CD14-positive monocyte (primary cell): ENCODE data around the gene VTI1B. TPM values are rescaled to one million over a fixed set of nuclear protein-coding genes. Genes with fewer than 3 reads are reported as not detected.

Source experiments
- DNase-seq, 3 donors: peaks; one replicate each; pipeline ENCODE4 v3.0.0-alpha.2; 2011 to 2022
- H2AFZ ChIP-seq: 2 replicates; pipeline ENCODE4 v1.6.0; 2012; ENCODE audit warnings: mild to moderate bottlenecking, low read depth, low read length, inconsistent platforms; ENCODE audit not compliant: insufficient read depth, poor library complexity, severe bottlenecking
- H3K27ac ChIP-seq, 2 donors: 1 replicate in 1 of 2; 2 replicates in 1 of 2; pipeline ENCODE4 v1.5.1; 2012 to 2013; ENCODE audit warnings: low read length in 2 of 2, control low read depth in 1 of 2, inconsistent platforms in 1 of 2, low read depth in 1 of 2, mild to moderate bottlenecking in 1 of 2
- H3K27me3 ChIP-seq, 2 donors: one replicate each; pipeline versions ENCODE4 v1.6.0 to v1.6.1; 2011 to 2013; ENCODE audit warnings: low read length in 2 of 2; ENCODE audit not compliant: control insufficient read depth in 2 of 2, insufficient read depth in 2 of 2
- H3K36me3 ChIP-seq, 2 donors: replicated peaks in 1 of 2; 1 replicate in 1 of 2; 2 replicates in 1 of 2; pipeline versions ENCODE4 v1.5.1 to v1.6.1; 2012 to 2013; ENCODE audit warnings: low read length in 2 of 2, control low read depth in 1 of 2, inconsistent platforms in 1 of 2, mild to moderate bottlenecking in 1 of 2; ENCODE audit not compliant: insufficient read depth in 2 of 2, control insufficient read depth in 1 of 2
- H3K4me1 ChIP-seq, 2 donors: 1 replicate in 1 of 2; 2 replicates in 1 of 2; pipeline versions ENCODE4 v1.5.1 to v1.6.1; 2012 to 2013; ENCODE audit warnings: low read length in 2 of 2, control low read depth in 1 of 2, inconsistent platforms in 1 of 2, mild to moderate bottlenecking in 1 of 2, moderate library complexity in 1 of 2; ENCODE audit not compliant: insufficient read depth in 2 of 2, control insufficient read depth in 1 of 2
- H3K4me2 ChIP-seq: replicated peaks from 2 replicates; pipeline ENCODE3; 2012; ENCODE audit warnings: low read length, moderate library complexity, mild to moderate bottlenecking; ENCODE audit not compliant: poor library complexity, severe bottlenecking; ENCODE audit errors: extremely low read depth
- H3K4me3 ChIP-seq, 3 experiments: fragments of 200-600 bp in 1 of 3; sonication (generic) in 1 of 3; replicated peaks in 1 of 3; 1 replicate in 2 of 3; 2 replicates in 1 of 3; pipeline ENCODE4 v1.5.1; 2011 to 2013; ENCODE audit warnings: low read length in 3 of 3, mild to moderate bottlenecking in 3 of 3, control low read depth in 2 of 3, low read depth in 2 of 3, inconsistent platforms in 1 of 3, moderate library complexity in 1 of 3
- H3K79me2 ChIP-seq: 2 replicates; pipeline ENCODE4 v1.6.0; 2012; ENCODE audit warnings: mild to moderate bottlenecking, control low read depth, inconsistent platforms, low read length, moderate library complexity; ENCODE audit not compliant: insufficient read depth
- H3K9ac ChIP-seq: 2 replicates; pipeline ENCODE4 v1.6.0; 2017; ENCODE audit warnings: low read length, mild to moderate bottlenecking; ENCODE audit not compliant: insufficient read depth, poor library complexity, severe bottlenecking
- H3K9me3 ChIP-seq, 2 donors: replicated peaks in 1 of 2; 1 replicate in 1 of 2; 2 replicates in 1 of 2; pipeline versions ENCODE4 v1.5.1 to v1.6.1; 2012 to 2013; ENCODE audit warnings: low read length in 2 of 2, control low read depth in 1 of 2; ENCODE audit not compliant: control insufficient read depth in 1 of 2, insufficient read depth in 1 of 2
- H4K20me1 ChIP-seq: 2 replicates; pipeline ENCODE4 v1.6.0; 2012; ENCODE audit warnings: mild to moderate bottlenecking, low read length, control low read depth, moderate library complexity; ENCODE audit not compliant: insufficient read depth
- H3K27ac Mint-ChIP-seq, 7 donors: one replicate each; pipeline ENCODE4 v1.8.0; 2020; ENCODE audit warnings: mild to moderate bottlenecking in 7 of 7, mixed read lengths in 7 of 7, moderate library complexity in 6 of 7, inconsistent platforms in 2 of 7
- H3K27me3 Mint-ChIP-seq, 3 donors: one replicate each; pipeline ENCODE4 v1.8.0; 2021 to 2022; ENCODE audit warnings: low read depth in 3 of 3, mild to moderate bottlenecking in 3 of 3, mixed read lengths in 3 of 3, moderate library complexity in 3 of 3, inconsistent platforms in 1 of 3
- H3K36me3 Mint-ChIP-seq, 2 donors: one replicate each; pipeline ENCODE4 v1.8.0; 2020; ENCODE audit warnings: mixed read lengths in 2 of 2, inconsistent platforms in 1 of 2, mild to moderate bottlenecking in 1 of 2
- H3K4me1 Mint-ChIP-seq: one replicate; pipeline ENCODE4 v1.8.0; 2020; ENCODE audit warnings: mild to moderate bottlenecking, mixed read lengths
- H3K4me3 Mint-ChIP-seq, 2 donors: one replicate each; pipeline ENCODE4 v1.8.0; 2020; ENCODE audit warnings: mild to moderate bottlenecking in 2 of 2, mixed read lengths in 2 of 2, moderate library complexity in 1 of 2
- H3K9me3 Mint-ChIP-seq, 7 donors: one replicate each; pipeline ENCODE4 v1.8.0; 2020 to 2022; ENCODE audit warnings: mixed read lengths in 7 of 7, mild to moderate bottlenecking in 6 of 7, moderate library complexity in 6 of 7, inconsistent platforms in 2 of 7
- CTCF ChIP-seq: fragments of 200-600 bp; IDR thresholded peaks from one replicate; pipeline ENCODE4 v1.8.0; 2022; ENCODE audit warnings: antibody characterized with exemption, mild to moderate bottlenecking
- WGBS: methylation state at CpG from one replicate; pipeline ENCODE4 v1.1.5; 2013; ENCODE audit warnings: missing lambda C conversion rate; ENCODE audit not compliant: insufficient coverage; 5-methylcytosine and 5-hydroxymethylcytosine counted together
- intact Hi-C, 2 donors: fragments of 100-400 bp; cut with micrococcal nuclease; formaldehyde crosslinking; loops; one replicate each; pipeline versions ENCODE4 v1.15.0 to v1.15.1; 2023
- polyA plus RNA-seq, 3 donors: library from polyadenylated mRNA; depleted of rRNA in 1 of 3; unstranded in 2 of 3; stranded (reverse) in 1 of 3; fragments of 300-500 nt in 2 of 3; fragments of >200 nt in 1 of 3; fragmentation: Illumina TruSeq in 2 of 3; gene quantifications; 1 replicate in 2 of 3; 2 replicates in 1 of 3; pipeline ENCODE4 v1.2.3, GENCODE V29; 2012 to 2021

The VTI1B gene
- polyA plus RNA-seq, 3 donors = 31.3 to 84.7 (median 84.5) TPM

DNA sequence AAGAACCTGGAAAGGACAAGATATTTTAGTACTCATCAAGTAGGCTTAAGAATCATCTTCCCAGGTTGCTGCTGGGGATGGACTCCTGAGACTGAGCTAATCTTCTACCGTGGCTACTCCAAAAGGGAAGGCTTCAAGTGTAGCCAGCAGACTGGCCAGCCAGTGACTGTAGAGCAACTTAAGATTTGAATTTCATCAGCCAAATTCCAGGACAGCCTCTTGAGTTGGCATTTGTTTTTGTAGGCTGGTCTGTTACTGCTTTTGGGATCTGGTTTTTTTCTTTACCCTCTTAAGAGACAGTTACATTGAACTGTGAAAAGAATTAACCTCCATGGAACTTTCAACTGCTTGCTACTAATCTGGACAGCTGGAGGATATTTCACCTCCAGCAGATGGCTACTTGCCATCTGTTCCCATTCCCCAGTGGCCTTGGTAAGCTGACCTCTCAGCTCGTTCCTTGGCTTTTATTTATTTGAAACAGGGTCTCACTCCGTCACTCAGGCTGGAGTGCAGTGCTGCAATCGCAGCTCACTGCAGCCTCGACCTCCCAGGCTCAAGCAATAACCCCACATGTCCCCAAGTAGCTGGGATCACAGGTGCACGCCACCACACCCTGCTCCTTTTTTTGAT is 20.7 kb downstream of the VTI1B start:
- intact Hi-C loops = no loop called here
- Histone ChIP-seq H3K27ac (no peak overlapping the region), H3K27me3 (no peaks in the 10 kb centered on the region), H4K20me1 (peaks cover 11% of the 10 kb centered on the region), H3K4me2 (no peak overlapping the region), H3K9me3 (no peaks in the 10 kb centered on the region), H3K79me2 (no peaks in the 10 kb centered on the region), H3K36me3 (peaks cover 87 to 100% of the 10 kb centered on the region in 2 donors), H3K4me1 (no peaks in the 10 kb centered on the region), H3K9ac (no peak overlapping the region), H2AFZ (no peak overlapping the region), H3K4me3 (no peak overlapping the region)
- Mint-ChIP-seq H3K36me3 (peaks cover 88 to 98% of the 10 kb centered on the region in 2 donors), H3K27ac (peak overlapping the region in 1 of 7 donors; percentile 15), H3K4me3 (no peak overlapping the region), H3K9me3 (no peaks in the 10 kb centered on the region), H3K4me1 (no peaks in the 10 kb centered on the region), H3K27me3 (peaks cover 0 to 2% (median 0%) of the 10 kb centered on the region in 3 donors)
- DNase-seq = no peak
- 93% methylated on average over 2 of the region's 6 CpGs for WGBS
- TF ChIP-seq CTCF = no peak

DNA sequence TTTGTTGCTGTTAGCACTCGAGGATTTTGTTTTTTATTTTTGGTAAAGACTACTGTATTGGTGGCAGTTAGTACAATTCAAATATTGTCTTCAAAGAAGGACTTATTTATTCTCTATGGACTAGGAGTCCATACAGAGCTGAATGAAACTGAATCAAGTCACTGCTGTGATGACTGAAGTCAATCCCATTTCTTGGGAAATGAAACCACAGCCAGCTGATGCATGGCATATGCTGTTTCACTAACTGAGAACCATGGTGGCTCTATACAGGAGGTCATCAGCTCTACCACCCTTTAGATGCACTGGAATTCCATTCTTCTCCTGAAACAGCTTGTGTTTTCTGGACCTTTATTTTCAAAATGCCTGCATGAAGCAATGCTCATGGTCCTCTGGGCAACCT is 22.2 kb downstream of the VTI1B start:
- H3K4me3 Mint-ChIP-seq = no peak overlapping the region
- H3K9me3 Mint-ChIP-seq = no peaks in the 10 kb centered on the region
- no peak overlapping the region for H3K27ac ChIP-seq
- H3K4me1 Mint-ChIP-seq = no peaks in the 10 kb centered on the region
- no peak overlapping the region for H2AFZ ChIP-seq
- H3K36me3 Mint-ChIP-seq = peaks cover 84 to 91% of the 10 kb centered on the region in 2 donors
- H3K4me1 ChIP-seq = no peaks in the 10 kb centered on the region
- no peak overlapping the region for H3K4me2 ChIP-seq
- H3K27ac Mint-ChIP-seq = peak overlapping the region in 1 of 7 donors; percentile 46
- intact Hi-C loops = no loop called here
- H3K9me3 ChIP-seq = no peaks in the 10 kb centered on the region
- peaks cover 96 to 100% of the 10 kb centered on the region in 2 donors for H3K36me3 ChIP-seq
- H3K9ac ChIP-seq = no peak overlapping the region
- no peak for TF ChIP-seq CTCF
- H4K20me1 ChIP-seq = peaks cover 9% of the 10 kb centered on the region
- WGBS = no CpG with 5 or more reads among the region's 1 CpG
- H3K27me3 ChIP-seq = no peaks in the 10 kb centered on the region
- DNase-seq = no peak
- no peak overlapping the region for H3K4me3 ChIP-seq
- H3K27me3 Mint-ChIP-seq = no peaks in the 10 kb centered on the region
- H3K79me2 ChIP-seq = no peaks in the 10 kb centered on the region
